H9 (cell line): ENCODE measurements around the gene TRIM27. TPM values are rescaled to one million over a fixed set of nuclear protein-coding genes. Genes with fewer than 3 reads are reported as not detected.

Experiments
- DNase-seq: peaks from one replicate; pipeline ENCODE4 v3.0.0-alpha.2; 2017
- H2AFZ ChIP-seq: one replicate; pipeline ENCODE4 v1.6.1; 2013; ENCODE audit warnings: mild to moderate bottlenecking, low read length, control low read depth, moderate library complexity
- H2AK5ac ChIP-seq: 2 replicates; pipeline ENCODE4 v1.6.1; 2013; ENCODE audit warnings: low read length, control low read depth, mixed read lengths; ENCODE audit not compliant: insufficient read length
- H2BK120ac ChIP-seq: one replicate; pipeline ENCODE4 v1.6.1; 2013; ENCODE audit warnings: low read depth, mild to moderate bottlenecking, low read length, control low read depth, inconsistent platforms; ENCODE audit not compliant: poor library complexity, severe bottlenecking
- H2BK12ac ChIP-seq: 2 replicates; pipeline ENCODE4 v1.6.1; 2013; ENCODE audit warnings: low read length, control low read depth, mixed read lengths, low read depth; ENCODE audit not compliant: insufficient read length
- H2BK15ac ChIP-seq: 2 replicates; pipeline ENCODE4 v1.6.1; 2013; ENCODE audit warnings: low read depth, low read length, control low read depth
- H2BK20ac ChIP-seq: one replicate; pipeline ENCODE4 v1.6.1; 2013; ENCODE audit warnings: low read depth, mild to moderate bottlenecking, low read length, control low read depth, inconsistent platforms; ENCODE audit not compliant: poor library complexity, severe bottlenecking
- H2BK5ac ChIP-seq: 2 replicates; pipeline ENCODE4 v1.6.1; 2013; ENCODE audit warnings: low read length, control low read depth, mixed read lengths; ENCODE audit not compliant: insufficient read length
- H3K14ac ChIP-seq: 2 replicates; pipeline ENCODE4 v1.6.1; 2013; ENCODE audit warnings: low read length, control low read depth; ENCODE audit not compliant: insufficient read depth
- H3K18ac ChIP-seq: 2 replicates; pipeline ENCODE4 v1.6.1; 2013; ENCODE audit warnings: low read depth, mild to moderate bottlenecking, mixed read lengths, low read length, control low read depth; ENCODE audit not compliant: insufficient read length
- H3K23ac ChIP-seq: 2 replicates; pipeline ENCODE4 v1.6.1; 2013; ENCODE audit warnings: low read length, control low read depth, mixed read lengths, low read depth; ENCODE audit not compliant: insufficient read length
- H3K23me2 ChIP-seq: 2 replicates; pipeline ENCODE4 v1.6.1; 2013; ENCODE audit warnings: low read depth, mild to moderate bottlenecking, mixed read lengths, low read length, control low read depth; ENCODE audit not compliant: insufficient read length, poor library complexity, severe bottlenecking
- H3K27ac ChIP-seq: 2 replicates; pipeline ENCODE4 v1.5.1; 2013; ENCODE audit warnings: low read length, control low read depth, mixed read lengths, low read depth; ENCODE audit not compliant: insufficient read length
- H3K27me3 ChIP-seq: 2 replicates; pipeline ENCODE4 v1.6.1; 2013; ENCODE audit warnings: low read length, control low read depth, inconsistent platforms; ENCODE audit not compliant: insufficient read depth
- H3K4ac ChIP-seq: 2 replicates; pipeline ENCODE4 v1.6.1; 2013; ENCODE audit warnings: low read depth, mild to moderate bottlenecking, control low read depth, inconsistent platforms, low read length, moderate library complexity
- H3K4me1 ChIP-seq: 2 replicates; pipeline ENCODE4 v1.6.1; 2013; ENCODE audit warnings: low read length, control low read depth, inconsistent platforms; ENCODE audit not compliant: insufficient read depth
- H3K4me2 ChIP-seq: 2 replicates; pipeline ENCODE4 v1.6.1; 2013; ENCODE audit warnings: low read length, control low read depth, mixed read lengths; ENCODE audit not compliant: insufficient read length, insufficient read depth
- H3K56ac ChIP-seq: 2 replicates; pipeline ENCODE4 v1.6.1; 2013; ENCODE audit warnings: low read depth, mild to moderate bottlenecking, mixed read lengths, low read length, control low read depth; ENCODE audit not compliant: insufficient read length
- H3K79me1 ChIP-seq: 2 replicates; pipeline ENCODE4 v1.6.1; 2013; ENCODE audit warnings: low read depth, mild to moderate bottlenecking, moderate library complexity, low read length, control low read depth, inconsistent platforms; ENCODE audit not compliant: insufficient read depth, poor library complexity, severe bottlenecking
- H3K79me2 ChIP-seq: 2 replicates; pipeline ENCODE4 v1.6.1; 2013; ENCODE audit warnings: low read length, control low read depth, inconsistent platforms; ENCODE audit not compliant: insufficient read depth
- H3K9ac ChIP-seq: 2 replicates; pipeline ENCODE4 v1.6.1; 2013; ENCODE audit warnings: low read length, control low read depth, mixed read lengths; ENCODE audit not compliant: insufficient read length; ENCODE audit errors: extremely low read depth
- H3K9me3 ChIP-seq: one replicate; pipeline ENCODE4 v1.6.1; 2013; ENCODE audit warnings: low read depth, low read length, inconsistent platforms; ENCODE audit not compliant: control insufficient read depth
- H3T11ph ChIP-seq: one replicate; pipeline ENCODE4 v1.6.1; 2013; ENCODE audit warnings: mild to moderate bottlenecking, low read length, control low read depth, inconsistent platforms
- H4K20me1 ChIP-seq: one replicate; pipeline ENCODE4 v1.6.1; 2013; ENCODE audit not compliant: control insufficient read depth, insufficient read length, insufficient read depth
- H4K5ac ChIP-seq: 2 replicates; pipeline ENCODE4 v1.6.1; 2013; ENCODE audit warnings: low read depth, mild to moderate bottlenecking, mixed read lengths, low read length, control low read depth; ENCODE audit not compliant: insufficient read length
- H4K8ac ChIP-seq: replicated peaks from 2 replicates; pipeline ENCODE4 v1.6.1; 2013; ENCODE audit warnings: low read length, control low read depth, mixed read lengths, low read depth; ENCODE audit not compliant: insufficient read length
- H4K91ac ChIP-seq: 2 replicates; pipeline ENCODE4 v1.6.1; 2013; ENCODE audit warnings: low read depth, mild to moderate bottlenecking, moderate library complexity, mixed read lengths, low read length, control low read depth; ENCODE audit not compliant: insufficient read length
- H3K27ac Mint-ChIP-seq, 3 experiments: 2 replicates in 2 of 3; 3 replicates in 1 of 3; pipeline ENCODE4 v1.8.0; 2020 to 2021; ENCODE audit warnings: mixed read lengths in 3 of 3, mild to moderate bottlenecking in 1 of 3, moderate library complexity in 1 of 3
- H3K27me3 Mint-ChIP-seq: 2 replicates; pipeline ENCODE4 v1.8.0; 2021; ENCODE audit warnings: low read depth, mild to moderate bottlenecking, moderate library complexity, mixed read lengths
- H3K36me3 Mint-ChIP-seq, 3 experiments: 2 replicates in 2 of 3; 3 replicates in 1 of 3; pipeline ENCODE4 v1.8.0; 2020 to 2021; ENCODE audit warnings: low read depth in 3 of 3, mixed read lengths in 3 of 3; ENCODE audit not compliant: insufficient read depth in 1 of 3
- H3K4me1 Mint-ChIP-seq, 2 experiments: 2 replicates each; pipeline ENCODE4 v1.8.0; 2020; ENCODE audit warnings: mixed read lengths in 2 of 2
- H3K4me3 Mint-ChIP-seq, 2 experiments: 2 replicates in 1 of 2; 3 replicates in 1 of 2; pipeline ENCODE4 v1.8.0; 2020 to 2021; ENCODE audit warnings: mild to moderate bottlenecking in 2 of 2, mixed read lengths in 2 of 2, moderate library complexity in 1 of 2
- H3K9me3 Mint-ChIP-seq, 2 experiments: 2 replicates in 1 of 2; 3 replicates in 1 of 2; pipeline ENCODE4 v1.8.0; 2020; ENCODE audit warnings: mild to moderate bottlenecking in 2 of 2, mixed read lengths in 2 of 2, moderate library complexity in 1 of 2
- CTCF ChIP-seq: fragments of 200-600 bp; sonication (generic); conservative IDR thresholded peaks from 3 replicates; pipeline ENCODE4 v1.8.0; 2021; ENCODE audit warnings: antibody characterized with exemption, mild to moderate bottlenecking
- WGBS: extraction: QIAGEN DNeasy Blood & Tissue Kit; methylation state at CpG from one replicate; pipeline ENCODE4 v1.1.7; 2013; ENCODE audit warnings: missing lambda C conversion rate, low lambda C conversion rate, mixed read lengths; ENCODE audit not compliant: insufficient read length; ENCODE audit errors: extremely low coverage; 5-methylcytosine and 5-hydroxymethylcytosine counted together
- total RNA-seq: library from RNA; stranded (reverse); gene quantifications from 2 replicates; pipeline ENCODE4 v1.2.1, GENCODE V29; 2021

Gene TRIM27
- total RNA-seq, 1 experiment from 2014 or later: 98.2 TPM

DNA sequence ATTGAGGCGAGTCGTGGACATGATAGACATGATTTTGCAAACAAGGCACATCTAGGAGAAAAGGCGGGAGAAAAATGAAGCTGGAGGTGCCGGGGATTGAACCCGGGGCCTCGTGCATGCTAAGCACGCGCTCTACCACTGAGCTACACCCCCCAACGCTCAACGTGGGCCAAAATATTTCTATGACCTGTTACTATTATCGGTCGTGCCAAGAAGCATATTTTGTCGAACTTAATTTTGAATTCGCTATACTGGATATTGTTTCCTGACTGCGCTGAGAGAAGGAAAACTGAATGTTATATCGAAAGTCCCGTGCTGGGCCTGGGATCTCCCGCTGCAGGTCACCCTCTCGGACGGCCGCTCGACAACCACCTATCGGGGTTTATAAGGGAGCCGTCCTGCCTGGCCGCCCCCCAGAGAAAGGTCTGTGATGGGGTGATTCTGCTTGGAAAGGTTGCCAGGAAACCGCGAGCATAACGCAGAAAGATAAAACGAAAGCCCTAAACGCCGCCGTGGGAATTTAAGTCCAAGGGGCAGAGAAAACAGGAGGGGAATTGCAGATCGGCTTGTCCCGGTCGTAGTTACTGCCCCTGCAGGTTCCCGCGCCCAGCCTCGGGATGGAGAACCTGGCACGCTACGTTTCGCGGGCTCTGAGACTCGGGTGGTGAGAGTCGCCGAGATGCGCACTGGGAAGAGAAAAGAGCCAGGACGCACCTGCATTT lies 60.0 kb downstream of the TRIM27 start:
- WGBS: no CpG with 5 or more reads among the region's 47 CpGs
- peak overlapping the region; percentile 9 to 86 (median 52); a peak in 5 of 7 replicates for H3K27ac Mint-ChIP-seq
- Histone ChIP-seq H3K27ac (no peak overlapping the region), H3K14ac (peak overlapping the region; percentile 88; the same call in 1 of the 2 replicates), H3K18ac (peak overlapping the region; percentile 87), H3K79me1 (no peaks in the 10 kb centered on the region), H2AFZ (peak overlapping the region; percentile 58), H2BK120ac (no peak overlapping the region), H2AK5ac (no peak overlapping the region), H3K23me2 (peaks cover 8% of the 10 kb centered on the region), H4K20me1 (no peaks in the 10 kb centered on the region), H3K27me3 (no peaks in the 10 kb centered on the region), H4K5ac (no peak overlapping the region), H2BK20ac (no peak overlapping the region), H3K9ac (peak overlapping the region; percentile 57), H2BK5ac (no peak overlapping the region), H3K4ac (no peak overlapping the region), H3K79me2 (no peaks in the 10 kb centered on the region), H3K23ac (no peak overlapping the region), H3T11ph (no peak overlapping the region), H3K9me3 (no peaks in the 10 kb centered on the region), H3K56ac (no peak overlapping the region), H4K91ac (no peak overlapping the region), H2BK15ac (no peak overlapping the region), H2BK12ac (no peak overlapping the region), H4K8ac (no peak overlapping the region), H3K4me2 (peak overlapping the region; percentile 82), H3K4me1 (peaks cover 3% of the 10 kb centered on the region; the same call in 1 of the 2 replicates)
- H3K4me3 Mint-ChIP-seq: peak overlapping the region; percentile 86 to 90
- no peak for TF ChIP-seq CTCF
- H3K36me3 Mint-ChIP-seq: peaks cover 0 to 6% (median 5%) of the 10 kb centered on the region in 3 experiments; a peak in 6 of 7 replicates
- H3K9me3 Mint-ChIP-seq: peaks cover 14% of the 10 kb centered on the region in 2 experiments
- DNase-seq: peak; percentile 80
- H3K27me3 Mint-ChIP-seq: peaks cover 14% of the 10 kb centered on the region
- peaks cover 23 to 25% of the 10 kb centered on the region in 2 experiments for H3K4me1 Mint-ChIP-seq
